HCT116 (cell line): ENCODE results near the gene SGPP2. TPM values are rescaled to one million over a fixed set of nuclear protein-coding genes. Genes with fewer than 3 reads are reported as not detected.

Experiments
- ATAC-seq: fragments of 200-7000 bp; cut with Tn5 transposase; 2 replicates; pipeline ENCODE4 v1.9.1; 2020; ENCODE audit warnings: mild to moderate bottlenecking, moderate library complexity
- BruUV-seq: library from RNA; stranded (reverse); fragments of 400-500 nt; replicated peaks from 2 replicates; lab custom pipeline; 2021; lab: Mats Ljungman, UMichigan
- CTCF ChIA-PET: fragments of 300-600 bp; sonication (Branson Sonifier 250); formaldehyde crosslinking; loops from one replicate; lab custom pipeline; 2021; ENCODE audit warnings: antibody characterized with exemption; lab: Charles Lee
- POLR2A ChIA-PET: fragments of 300-600, 350-600 bp; sonication (Branson Sonifier 250); formaldehyde crosslinking; loops from one replicate; lab custom pipeline; 2021; ENCODE audit warnings: antibody characterized with exemption; lab: Charles Lee
- RAD21 ChIA-PET, 2 experiments: fragments of 300-600 bp; sonication (Branson Sonifier 250); formaldehyde crosslinking; loops; one replicate each; lab custom pipeline; 2023; ENCODE audit warnings: low total read pairs in 2 of 2; ENCODE audit not compliant: uncharacterized antibody in 2 of 2, unreplicated experiment in 2 of 2, low non-redundant PET in 1 of 2; lab: Charles Lee
- DNase-seq: peaks from one replicate; pipeline ENCODE4 v3.0.0-alpha.2; 2010; ENCODE audit warnings: low read depth, low spot score
- H2AFZ ChIP-seq: fragments of 200-600 bp; shearing (Covaris generic), sonication (generic); 2 replicates; pipeline ENCODE4 v1.6.1; 2017; ENCODE audit warnings: low read depth, mixed run types, mixed read lengths, antibody characterized with exemption, low read length; ENCODE audit not compliant: poor library complexity, severe bottlenecking
- H3K27ac ChIP-seq: 2 replicates; pipeline ENCODE4 v1.5.1; 2012; ENCODE audit warnings: low read depth, low read length
- H3K27me3 ChIP-seq: fragments of 200-600 bp; sonication (generic); 2 replicates; pipeline ENCODE4 v1.6.1; 2016; ENCODE audit warnings: mixed run types, low read length, mixed read lengths; ENCODE audit not compliant: insufficient read depth
- H3K36me3 ChIP-seq, 2 experiments: fragments of 200-500 bp in 1 of 2; fragments of 200-600 bp in 1 of 2; sonication (Bioruptor generic) in 1 of 2; sonication (generic) in 1 of 2; 2 replicates each; pipeline versions ENCODE4 v1.5.1 to v1.6.1; 2014 to 2016; ENCODE audit warnings: low read length in 2 of 2, inconsistent platforms in 1 of 2, mixed read lengths in 1 of 2, mixed run types in 1 of 2; ENCODE audit not compliant: insufficient read depth in 2 of 2, control insufficient read depth in 1 of 2
- H3K4me1 ChIP-seq, 2 experiments: fragments of 200-600 bp in 1 of 2; sonication (generic) in 1 of 2; 2 replicates each; pipeline versions ENCODE4 v1.5.1 to v1.6.1; 2012 to 2017; ENCODE audit warnings: low read length in 2 of 2, inconsistent platforms in 1 of 2, mild to moderate bottlenecking in 1 of 2, mixed read lengths in 1 of 2, mixed run types in 1 of 2, moderate library complexity in 1 of 2; ENCODE audit not compliant: insufficient read depth in 2 of 2, control insufficient read depth in 1 of 2
- H3K4me2 ChIP-seq: fragments of 200-600 bp; sonication (generic); 2 replicates; pipeline ENCODE4 v1.6.1; 2017; ENCODE audit warnings: mixed run types, low read length, mixed read lengths
- H3K4me3 ChIP-seq, 2 experiments: fragments of 200-600 bp in 1 of 2; sonication (generic) in 1 of 2; replicated peaks in 1 of 2; 2 replicates each; pipeline ENCODE4 v1.5.1; 2011 to 2016; ENCODE audit warnings: low read length in 2 of 2, control low read depth in 1 of 2, low read depth in 1 of 2, mild to moderate bottlenecking in 1 of 2, mixed read lengths in 1 of 2, mixed run types in 1 of 2
- H3K79me2 ChIP-seq: fragments of 200-600 bp; sonication (generic); 2 replicates; pipeline ENCODE4 v1.6.1; 2017; ENCODE audit warnings: mild to moderate bottlenecking, mixed run types, low read length, moderate library complexity, mixed read lengths; ENCODE audit not compliant: insufficient read depth
- H3K9ac ChIP-seq: fragments of 200-600 bp; sonication (generic); 2 replicates; pipeline ENCODE4 v1.6.1; 2016; ENCODE audit warnings: low read length, mixed read lengths
- H3K9me2 ChIP-seq: fragments of 200-600 bp; sonication (generic), shearing (Covaris generic); 2 replicates; pipeline ENCODE4 v1.6.1; 2017; ENCODE audit warnings: mixed run types, mild to moderate bottlenecking, moderate library complexity; ENCODE audit not compliant: insufficient read depth
- H3K9me3 ChIP-seq, 2 experiments: fragments of 200-500 bp in 1 of 2; fragments of 200-600 bp in 1 of 2; sonication (Bioruptor generic) in 1 of 2; sonication (generic) in 1 of 2; 2 replicates each; pipeline ENCODE4 v1.6.1; 2014 to 2017; ENCODE audit warnings: low read length in 2 of 2, mixed read lengths in 2 of 2, inconsistent platforms in 1 of 2, low read depth in 1 of 2, mild to moderate bottlenecking in 1 of 2, mixed run types in 1 of 2, moderate library complexity in 1 of 2; ENCODE audit not compliant: control insufficient read depth in 1 of 2, insufficient read depth in 1 of 2
- H4K20me1 ChIP-seq: fragments of 200-600 bp; sonication (generic), shearing (Covaris generic); 2 replicates; pipeline ENCODE4 v1.6.1; 2017; ENCODE audit warnings: mixed run types, mild to moderate bottlenecking, moderate library complexity; ENCODE audit not compliant: insufficient read depth
- ATF3 ChIP-seq: IDR thresholded peaks from 2 replicates; pipeline ENCODE4 v1.6.1; 2012
- ELF1 ChIP-seq: IDR thresholded peaks from 2 replicates; pipeline ENCODE4 v1.6.1; 2012; ENCODE audit warnings: low read depth, borderline replicate concordance
- FOSL1 ChIP-seq: IDR thresholded peaks from 2 replicates; pipeline ENCODE4 v1.6.1; 2012; ENCODE audit warnings: low read depth
- RAD21 ChIP-seq: IDR thresholded peaks from 2 replicates; pipeline ENCODE4 v1.6.1; 2012; ENCODE audit warnings: low read depth, mild to moderate bottlenecking
- SIN3A ChIP-seq: IDR thresholded peaks from 2 replicates; pipeline ENCODE4 v1.6.1; 2012; ENCODE audit warnings: low read depth
- SRF ChIP-seq: IDR thresholded peaks from 2 replicates; pipeline ENCODE4 v1.6.1; 2012; ENCODE audit warnings: low read depth
- TCF7L2 ChIP-seq: IDR thresholded peaks from 2 replicates; pipeline ENCODE4 v1.7.0; 2011; ENCODE audit warnings: borderline replicate concordance, inconsistent platforms; ENCODE audit not compliant: insufficient read depth, insufficient read length; ENCODE audit errors: extremely low read depth
- YY1 ChIP-seq: IDR thresholded peaks from 2 replicates; pipeline ENCODE4 v1.6.1; 2011; ENCODE audit warnings: low read length, low read depth, moderate library complexity, mild to moderate bottlenecking; ENCODE audit not compliant: insufficient replicate concordance; ENCODE audit errors: extremely low read depth
- ZBTB33 ChIP-seq: IDR thresholded peaks from 2 replicates; pipeline ENCODE4 v1.6.1; 2011; ENCODE audit warnings: mild to moderate bottlenecking, low read length, moderate library complexity; ENCODE audit not compliant: insufficient replicate concordance; ENCODE audit errors: extremely low read depth
- ZNF274 ChIP-seq: fragments of 200-500 bp; sonication (Bioruptor generic); IDR thresholded peaks from 2 replicates; pipeline ENCODE4 v1.6.1; 2014; ENCODE audit warnings: mild to moderate bottlenecking, low read depth, low read length, inconsistent platforms
- intact Hi-C: fragments of 100-400 bp; cut with micrococcal nuclease; formaldehyde crosslinking; loops from 2 replicates; pipeline ENCODE4 v1.10.0; 2022
- total RNA-seq: library from RNA; stranded (reverse); gene quantifications from one replicate; pipeline ENCODE4 v1.2.1, GENCODE V29; 2021; ENCODE audit not compliant: unreplicated experiment
- TF ChIP-seq, protein P1 (sequence below): IDR thresholded peaks from 2 replicates; pipeline ENCODE4 v1.6.1; 2012

SGPP2 gene
- total RNA-seq, 1 experiment from 2014 or later = 1.6 TPM

GRCh38 chr2:222421626-222422025 lies 2.7 kb upstream of the SGPP2 start:
- H3K9ac ChIP-seq = no peak overlapping the region
- peaks cover 0 to 13% of the 10 kb centered on the region in 2 experiments; a peak in 2 of 4 replicates for H3K4me1 ChIP-seq
- intact Hi-C loops = no loop called here
- H3K4me2 ChIP-seq = no peak overlapping the region
- RAD21 ChIA-PET = no interaction called here
- no peak overlapping the region for H3K27ac ChIP-seq
- BruUV-seq = no TSS peak
- H3K9me3 ChIP-seq = no peaks in the 10 kb centered on the region
- CTCF ChIA-PET = no interaction called here
- H3K27me3 ChIP-seq = peaks cover 10% of the 10 kb centered on the region; the same call in 1 of the 2 replicates
- TF ChIP-seq TCF7L2 = no peak
- no peak for TF ChIP-seq SRF
- no peak for TF ChIP-seq ELF1
- no peak for TF ChIP-seq ZNF274
- no peak for TF ChIP-seq RAD21
- TF ChIP-seq SIN3A = no peak
- no peak for TF ChIP-seq ZBTB33
- TF ChIP-seq ATF3 = no peak
- TF ChIP-seq YY1 = no peak
- TF ChIP-seq FOSL1 = no peak
- TF ChIP-seq, protein P1, sequence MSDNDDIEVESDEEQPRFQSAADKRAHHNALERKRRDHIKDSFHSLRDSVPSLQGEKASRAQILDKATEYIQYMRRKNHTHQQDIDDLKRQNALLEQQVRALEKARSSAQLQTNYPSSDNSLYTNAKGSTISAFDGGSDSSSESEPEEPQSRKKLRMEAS = no peak
- H3K79me2 ChIP-seq = no peaks in the 10 kb centered on the region
- no peaks in the 10 kb centered on the region for H3K36me3 ChIP-seq
- ATAC-seq (no peak), DNase-seq (no peak)
- H2AFZ ChIP-seq = no peak overlapping the region
- H3K4me3 ChIP-seq = no peak overlapping the region
- no peaks in the 10 kb centered on the region for H3K9me2 ChIP-seq
- H4K20me1 ChIP-seq = no peaks in the 10 kb centered on the region
- POLR2A ChIA-PET = no interaction called here
